Naive thymus-derived CD4-positive, alpha-beta T cell (primary cell): ENCODE results near the gene GBX2. TPM values are rescaled to one million over a fixed set of nuclear protein-coding genes. Genes with fewer than 3 reads are reported as not detected.

Experiments
- ATAC-seq: fragments of 150-1000 bp; cut with Tn5 transposase; 2 replicates; pipeline ENCODE4 v1.10.0; 2021; ENCODE audit warnings: mild to moderate bottlenecking, moderate library complexity
- CTCF ChIA-PET: fragments of 350-600 bp; sonication (Branson Sonifier 250); formaldehyde crosslinking; loops from one replicate; lab custom pipeline; 2021; ENCODE audit warnings: antibody characterized with exemption; lab: Charles Lee
- POLR2A ChIA-PET: fragments of 350-600 bp; sonication (Branson Sonifier 250); formaldehyde crosslinking; loops from one replicate; lab custom pipeline; 2021; ENCODE audit warnings: antibody characterized with exemption, inconsistent platforms; lab: Charles Lee
- DNase-seq, 9 donors: peaks; one replicate each; pipeline versions ENCODE4 v3.0.0 to v3.0.0-alpha.2; 2020 to 2022; ENCODE audit warnings: mixed read lengths in 1 of 9
- H3K27ac ChIP-seq: one replicate; pipeline ENCODE4 v1.7.0; 2013; ENCODE audit warnings: mild to moderate bottlenecking, low read depth, low read length, moderate library complexity
- H3K27me3 ChIP-seq, 2 donors: one replicate each; pipeline ENCODE4 v1.7.0; 2013; ENCODE audit warnings: low read length in 2 of 2, mild to moderate bottlenecking in 2 of 2, moderate library complexity in 2 of 2; ENCODE audit not compliant: control insufficient read depth in 2 of 2, insufficient read depth in 2 of 2
- H3K36me3 ChIP-seq, 3 experiments: 1 replicate in 2 of 3; 2 replicates in 1 of 3; pipeline ENCODE4 v1.7.0; 2013; ENCODE audit warnings: low read length in 3 of 3, mild to moderate bottlenecking in 3 of 3, moderate library complexity in 1 of 3; ENCODE audit not compliant: insufficient read depth in 3 of 3, control insufficient read depth in 2 of 3
- H3K4me1 ChIP-seq, 2 donors: one replicate each; pipeline ENCODE4 v1.7.0; 2013; ENCODE audit warnings: low read length in 2 of 2, mild to moderate bottlenecking in 2 of 2, moderate library complexity in 1 of 2; ENCODE audit not compliant: control insufficient read depth in 2 of 2, insufficient read depth in 2 of 2
- H3K4me3 ChIP-seq: 2 replicates; pipeline ENCODE4 v1.7.0; 2013; ENCODE audit warnings: mild to moderate bottlenecking, low read length
- H3K9me3 ChIP-seq, 3 experiments: 1 replicate in 2 of 3; 2 replicates in 1 of 3; pipeline ENCODE4 v1.7.0; 2013; ENCODE audit warnings: low read length in 3 of 3; ENCODE audit not compliant: control insufficient read depth in 2 of 3
- H3K27ac Mint-ChIP-seq, 9 donors: one replicate each; pipeline ENCODE4 v1.8.0; 2020 to 2022; ENCODE audit warnings: mixed read lengths in 9 of 9, mild to moderate bottlenecking in 8 of 9, moderate library complexity in 5 of 9, inconsistent platforms in 2 of 9
- H3K27me3 Mint-ChIP-seq, 5 donors: one replicate each; pipeline ENCODE4 v1.8.0; 2021 to 2022; ENCODE audit warnings: mixed read lengths in 5 of 5, mild to moderate bottlenecking in 1 of 5
- H3K36me3 Mint-ChIP-seq, 5 donors: one replicate each; pipeline ENCODE4 v1.8.0; 2020 to 2022; ENCODE audit warnings: mixed read lengths in 5 of 5, mild to moderate bottlenecking in 3 of 5, inconsistent platforms in 1 of 5
- H3K4me1 Mint-ChIP-seq, 7 donors: one replicate each; pipeline ENCODE4 v1.8.0; 2020 to 2022; ENCODE audit warnings: mixed read lengths in 7 of 7, mild to moderate bottlenecking in 3 of 7, inconsistent platforms in 1 of 7
- H3K4me3 Mint-ChIP-seq, 10 donors: one replicate each; pipeline ENCODE4 v1.8.0; 2020 to 2022; ENCODE audit warnings: mild to moderate bottlenecking in 10 of 10, mixed read lengths in 10 of 10, moderate library complexity in 6 of 10, inconsistent platforms in 2 of 10
- H3K9me3 Mint-ChIP-seq, 11 donors: one replicate each; pipeline ENCODE4 v1.8.0; 2020 to 2022; ENCODE audit warnings: mixed read lengths in 11 of 11, mild to moderate bottlenecking in 4 of 11, inconsistent platforms in 1 of 11, moderate library complexity in 1 of 11
- intact Hi-C, 2 donors: fragments of 100-400 bp; cut with micrococcal nuclease; formaldehyde crosslinking; loops; one replicate each; pipeline ENCODE4 v1.15.1; 2023
- polyA plus RNA-seq, 2 donors: library from polyadenylated mRNA; unstranded; fragments of 300-500 nt; fragmentation: Illumina TruSeq; gene quantifications; one replicate each; pipeline ENCODE4 v1.2.3, GENCODE V29; 2021
- total RNA-seq, 6 experiments: library from RNA in 5 of 6; stranded (reverse) in 5 of 6; gene quantifications; 1 replicate in 5 of 6; 2 replicates in 1 of 6; pipeline ENCODE4 v1.2.3 and lab custom pipeline; 2021 to 2026

GBX2 gene
- total and polyA plus RNA-seq, 7 experiments from 2014 or later: not detected

- Histone ChIP-seq H3K27me3 (peaks cover 0 to 9% of the 10 kb centered on the region in 2 donors), H3K9me3 (no peaks in the 10 kb centered on the region), H3K27ac (no peak overlapping the region), H3K4me1 (no peaks in the 10 kb centered on the region), H3K36me3 (no peaks in the 10 kb centered on the region), H3K4me3 (no peak overlapping the region)
- peaks cover 0 to 1% (median 0%) of the 10 kb centered on the region in 11 donors for H3K9me3 Mint-ChIP-seq
- CTCF ChIA-PET: no interaction called here
- intact Hi-C loops: no loop called here
- peaks cover 0 to 26% (median 16%) of the 10 kb centered on the region in 7 donors for H3K4me1 Mint-ChIP-seq
- peak overlapping the region in 8 of 10 donors; percentile 27 to 77 (median 62) for H3K4me3 Mint-ChIP-seq
- ATAC-seq: no peak
- peak overlapping the region in 1 of 9 donors; percentile 74 for H3K27ac Mint-ChIP-seq
- no peaks in the 10 kb centered on the region for H3K36me3 Mint-ChIP-seq
- no peak for DNase-seq
- POLR2A ChIA-PET: no interaction called here
- peaks cover 52 to 64% (median 59%) of the 10 kb centered on the region in 5 donors for H3K27me3 Mint-ChIP-seq
Observed at GRCh38 chr2:236164925-236165841, 3.0 kb downstream of the GBX2 start.

- Mint-ChIP-seq H3K36me3 (no peaks in the 10 kb centered on the region), H3K27me3 (peaks cover 44 to 59% (median 53%) of the 10 kb centered on the region in 5 donors), H3K4me3 (peak overlapping the region in 8 of 10 donors; percentile 27 to 70 (median 56)), H3K27ac (peak overlapping the region in 1 of 9 donors; percentile 74), H3K4me1 (peaks cover 0 to 24% (median 16%) of the 10 kb centered on the region in 7 donors), H3K9me3 (no peaks in the 10 kb centered on the region)
- intact Hi-C loops: no loop called here
- ChIA-PET CTCF (no interaction called here), POLR2A (no interaction called here)
- Histone ChIP-seq H3K36me3 (no peaks in the 10 kb centered on the region), H3K4me1 (no peaks in the 10 kb centered on the region), H3K4me3 (no peak overlapping the region), H3K27me3 (peaks cover 0 to 6% of the 10 kb centered on the region in 2 donors), H3K27ac (no peak overlapping the region), H3K9me3 (no peaks in the 10 kb centered on the region)
- DNase-seq (no peak), ATAC-seq (no peak)
Observed at GRCh38 chr2:236164201-236164924, 3.8 kb downstream of the GBX2 start.

GRCh38 chr2:236163471-236164200 is 4.5 kb downstream of the GBX2 start:
- peaks cover 0 to 6% of the 10 kb centered on the region in 2 donors for H3K27me3 ChIP-seq
- ATAC-seq (no peak), DNase-seq (no peak)
- peaks cover 41 to 60% (median 55%) of the 10 kb centered on the region in 5 donors for H3K27me3 Mint-ChIP-seq
- H3K4me1 Mint-ChIP-seq: peaks cover 0 to 22% (median 16%) of the 10 kb centered on the region in 7 donors
- H3K9me3 Mint-ChIP-seq: no peaks in the 10 kb centered on the region
- no peaks in the 10 kb centered on the region for H3K9me3 ChIP-seq
- intact Hi-C loops: no loop called here
- no peaks in the 10 kb centered on the region for H3K36me3 ChIP-seq
- no peaks in the 10 kb centered on the region for H3K4me1 ChIP-seq
- H3K4me3 Mint-ChIP-seq: peak overlapping the region in 1 of 10 donors; percentile 31
- CTCF ChIA-PET: no interaction called here
- no peaks in the 10 kb centered on the region for H3K36me3 Mint-ChIP-seq
- POLR2A ChIA-PET: no interaction called here
- no peak overlapping the region for H3K4me3 ChIP-seq
- H3K27ac Mint-ChIP-seq: no peak overlapping the region
- no peak overlapping the region for H3K27ac ChIP-seq

- Mint-ChIP-seq H3K27ac (no peak overlapping the region), H3K4me3 (peak overlapping the region in 3 of 10 donors; percentile 31 to 46 (median 32)), H3K9me3 (peaks cover 0 to 2% (median 0%) of the 10 kb centered on the region in 11 donors), H3K36me3 (no peaks in the 10 kb centered on the region), H3K27me3 (peaks cover 47 to 66% (median 57%) of the 10 kb centered on the region in 5 donors), H3K4me1 (peaks cover 0 to 22% (median 16%) of the 10 kb centered on the region in 7 donors)
- Histone ChIP-seq H3K27ac (no peak overlapping the region), H3K36me3 (no peaks in the 10 kb centered on the region), H3K4me3 (no peak overlapping the region), H3K4me1 (no peaks in the 10 kb centered on the region), H3K9me3 (no peaks in the 10 kb centered on the region), H3K27me3 (peaks cover 0 to 6% of the 10 kb centered on the region in 2 donors)
- intact Hi-C loops: no loop called here
- ChIA-PET POLR2A (no interaction called here), CTCF (no interaction called here)
- no peak for DNase-seq
- no peak for ATAC-seq
Observed at GRCh38 chr2:236162882-236163470, 5.2 kb downstream of the GBX2 start.

- intact Hi-C loops: no loop called here
- peaks cover 0 to 22% (median 16%) of the 10 kb centered on the region in 7 donors for H3K4me1 Mint-ChIP-seq
- DNase-seq (no peak), ATAC-seq (no peak)
- no peaks in the 10 kb centered on the region for H3K36me3 ChIP-seq
- ChIA-PET POLR2A (no interaction called here), CTCF (no interaction called here)
- H3K27me3 ChIP-seq: peaks cover 0 to 6% of the 10 kb centered on the region in 2 donors
- H3K4me3 ChIP-seq: no peak overlapping the region
- H3K4me1 ChIP-seq: no peaks in the 10 kb centered on the region
- no peaks in the 10 kb centered on the region for H3K9me3 ChIP-seq
- no peak overlapping the region for H3K27ac ChIP-seq
- peaks cover 55 to 73% (median 59%) of the 10 kb centered on the region in 5 donors for H3K27me3 Mint-ChIP-seq
- peak overlapping the region in 2 of 10 donors; percentile 32 to 46 for H3K4me3 Mint-ChIP-seq
- H3K27ac Mint-ChIP-seq: no peak overlapping the region
- no peaks in the 10 kb centered on the region for H3K36me3 Mint-ChIP-seq
- H3K9me3 Mint-ChIP-seq: peaks cover 0 to 2% (median 0%) of the 10 kb centered on the region in 11 donors
Observed at GRCh38 chr2:236162031-236162845, 5.9 kb downstream of the GBX2 start.
